Lower lobe of right lung (tissue), 2 donors: ENCODE results near the gene CRABP1. TPM values are rescaled to one million over a fixed set of nuclear protein-coding genes. Genes with fewer than 3 reads are reported as not detected.

ENCODE experiments used
- ATAC-seq, 2 donors: fragments of 200-7000 bp; cut with Tn5 transposase; one replicate each; pipeline ENCODE4 v1.9.1; 2020 to 2022; ENCODE audit warnings: mild to moderate bottlenecking in 2 of 2, moderate library complexity in 2 of 2
- DNase-seq: peaks from one replicate; pipeline ENCODE4 v3.0.0-alpha.2; 2020
- H3K27ac ChIP-seq: fragments of 200-600 bp; one replicate; pipeline ENCODE4 v1.8.0; 2022
- H3K27me3 ChIP-seq: fragments of 200-600 bp; one replicate; pipeline ENCODE4 v1.8.0; 2022; ENCODE audit warnings: low read depth
- H3K36me3 ChIP-seq: fragments of 200-600 bp; one replicate; pipeline ENCODE4 v1.8.0; 2022; ENCODE audit warnings: mild to moderate bottlenecking
- H3K4me1 ChIP-seq: fragments of 200-600 bp; one replicate; pipeline ENCODE4 v1.8.0; 2022
- H3K4me3 ChIP-seq: fragments of 200-600 bp; one replicate; pipeline ENCODE4 v1.8.0; 2022; ENCODE audit warnings: mild to moderate bottlenecking
- H3K9me3 ChIP-seq: fragments of 200-600 bp; one replicate; pipeline ENCODE4 v1.8.0; 2022
- intact Hi-C: fragments of 100-400 bp; cut with DNase I; formaldehyde crosslinking; loops from one replicate; pipeline ENCODE4 v1.11.0; 2022
- total RNA-seq: library from RNA; stranded (reverse); fragmentation: NEBNext Ultra II Directional; extraction: Animal tissue kit (Norgen Biotek cat#: 25700); gene quantifications from one replicate; pipeline ENCODE4 v1.2.1, GENCODE V29; 2021
- TF ChIP-seq, protein P1 (sequence below): fragments of 200-600 bp; IDR thresholded peaks from one replicate; pipeline ENCODE4 v1.8.0; 2022; ENCODE audit warnings: antibody characterized with exemption, mild to moderate bottlenecking
- donor health status: DM: no; HTN: yes; CAD: no; lungs with severe emphysema.

The CRABP1 gene
- total RNA-seq, 1 donor from 2014 or later, result not detected

DNA sequence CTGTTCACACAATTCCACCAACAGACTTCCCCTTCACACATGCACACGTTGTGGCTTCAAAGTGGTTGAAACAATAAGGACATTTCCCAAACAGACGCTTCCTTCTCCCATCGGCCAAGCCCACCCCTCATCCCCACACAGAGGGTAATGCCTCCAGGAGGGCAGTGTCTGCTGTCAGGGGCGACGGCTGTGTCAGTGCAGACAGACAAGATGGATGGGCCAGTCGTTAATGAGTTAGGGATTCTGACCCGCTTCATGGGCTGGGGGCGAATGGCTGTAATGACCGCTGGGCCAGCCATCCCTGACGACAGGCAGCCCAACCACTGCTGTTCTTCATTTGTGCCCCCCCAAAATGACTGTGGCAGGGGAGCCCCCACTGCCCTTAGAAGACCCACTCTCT lies 20.6 kb upstream of the CRABP1 start:
- TF ChIP-seq, protein P1, sequence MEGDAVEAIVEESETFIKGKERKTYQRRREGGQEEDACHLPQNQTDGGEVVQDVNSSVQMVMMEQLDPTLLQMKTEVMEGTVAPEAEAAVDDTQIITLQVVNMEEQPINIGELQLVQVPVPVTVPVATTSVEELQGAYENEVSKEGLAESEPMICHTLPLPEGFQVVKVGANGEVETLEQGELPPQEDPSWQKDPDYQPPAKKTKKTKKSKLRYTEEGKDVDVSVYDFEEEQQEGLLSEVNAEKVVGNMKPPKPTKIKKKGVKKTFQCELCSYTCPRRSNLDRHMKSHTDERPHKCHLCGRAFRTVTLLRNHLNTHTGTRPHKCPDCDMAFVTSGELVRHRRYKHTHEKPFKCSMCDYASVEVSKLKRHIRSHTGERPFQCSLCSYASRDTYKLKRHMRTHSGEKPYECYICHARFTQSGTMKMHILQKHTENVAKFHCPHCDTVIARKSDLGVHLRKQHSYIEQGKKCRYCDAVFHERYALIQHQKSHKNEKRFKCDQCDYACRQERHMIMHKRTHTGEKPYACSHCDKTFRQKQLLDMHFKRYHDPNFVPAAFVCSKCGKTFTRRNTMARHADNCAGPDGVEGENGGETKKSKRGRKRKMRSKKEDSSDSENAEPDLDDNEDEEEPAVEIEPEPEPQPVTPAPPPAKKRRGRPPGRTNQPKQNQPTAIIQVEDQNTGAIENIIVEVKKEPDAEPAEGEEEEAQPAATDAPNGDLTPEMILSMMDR, result no peak
- H3K4me1 ChIP-seq, result no peaks in the 10 kb centered on the region
- no peak overlapping the region for H3K4me3 ChIP-seq
- DNase-seq (peak; percentile 23), ATAC-seq (no peak)
- no peaks in the 10 kb centered on the region for H3K36me3 ChIP-seq
- intact Hi-C loops, result no loop called here
- H3K27me3 ChIP-seq, result no peaks in the 10 kb centered on the region
- H3K27ac ChIP-seq, result no peak overlapping the region
- no peaks in the 10 kb centered on the region for H3K9me3 ChIP-seq

- DNase-seq, result peak; percentile 10
- TF ChIP-seq, protein P1, result no peak
- H3K9me3 ChIP-seq, result no peaks in the 10 kb centered on the region
- H3K36me3 ChIP-seq, result no peaks in the 10 kb centered on the region
- no peak for ATAC-seq
- no peak overlapping the region for H3K27ac ChIP-seq
- no peak overlapping the region for H3K4me3 ChIP-seq
- intact Hi-C loops, result no loop called here
- no peaks in the 10 kb centered on the region for H3K27me3 ChIP-seq
- no peaks in the 10 kb centered on the region for H3K4me1 ChIP-seq
Observed at GRCh38 chr15:78320183-78320582, 20.0 kb upstream of the CRABP1 start.

GRCh38 chr15:78321041-78321570 lies 19.0 kb upstream of the CRABP1 start:
- DNase-seq, result peak; percentile 32
- TF ChIP-seq, protein P1, result no peak
- H3K4me1 ChIP-seq, result no peaks in the 10 kb centered on the region
- no peak overlapping the region for H3K4me3 ChIP-seq
- no peak for ATAC-seq
- intact Hi-C loops, result no loop called here
- no peaks in the 10 kb centered on the region for H3K36me3 ChIP-seq
- H3K27me3 ChIP-seq, result no peaks in the 10 kb centered on the region
- H3K9me3 ChIP-seq, result no peaks in the 10 kb centered on the region
- no peak overlapping the region for H3K27ac ChIP-seq

DNA sequence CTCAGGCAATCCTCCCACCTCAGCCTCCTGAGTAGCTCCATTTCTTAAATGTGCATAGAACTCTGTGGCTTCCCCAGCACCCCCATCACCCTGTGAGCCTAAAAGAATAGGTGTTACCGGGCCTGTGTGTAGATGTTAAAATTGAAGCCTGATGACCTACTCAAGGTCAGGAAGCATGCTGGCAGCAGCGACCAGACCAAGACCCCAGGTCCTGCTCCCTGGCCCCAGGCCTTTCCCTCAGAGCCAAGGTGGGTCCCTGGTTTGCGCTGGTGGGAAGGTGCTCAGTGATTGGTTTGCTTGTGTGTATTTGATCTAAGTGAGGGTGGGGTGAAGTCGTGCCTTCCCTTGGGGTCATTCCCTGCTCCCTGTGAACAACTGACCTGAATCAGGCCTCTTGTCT lies 18.4 kb upstream of the CRABP1 start:
- H3K36me3 ChIP-seq, result no peaks in the 10 kb centered on the region
- DNase-seq, result peak; percentile 23
- no peaks in the 10 kb centered on the region for H3K4me1 ChIP-seq
- TF ChIP-seq, protein P1, result no peak
- no peaks in the 10 kb centered on the region for H3K27me3 ChIP-seq
- ATAC-seq, result no peak
- H3K4me3 ChIP-seq, result no peak overlapping the region
- H3K9me3 ChIP-seq, result no peaks in the 10 kb centered on the region
- intact Hi-C loops, result no loop called here
- no peak overlapping the region for H3K27ac ChIP-seq

GRCh38 chr15:78322243-78322642 lies 17.9 kb upstream of the CRABP1 start:
- no peaks in the 10 kb centered on the region for H3K27me3 ChIP-seq
- H3K9me3 ChIP-seq, result no peaks in the 10 kb centered on the region
- TF ChIP-seq, protein P1, result no peak
- intact Hi-C loops, result no loop called here
- DNase-seq (peak; percentile 40), ATAC-seq (peak in 1 of 2 donors; percentile 24)
- H3K4me3 ChIP-seq, result no peak overlapping the region
- no peaks in the 10 kb centered on the region for H3K4me1 ChIP-seq
- H3K27ac ChIP-seq, result peak overlapping the region; percentile 58
- no peaks in the 10 kb centered on the region for H3K36me3 ChIP-seq
